LHCN-M2 (cell line): Measurements from ENCODE around the gene ENTPD8. TPM values are rescaled to one million over a fixed set of nuclear protein-coding genes. Genes with fewer than 3 reads are reported as not detected.

ENCODE experiments used
- DNase-seq: peaks from one replicate; pipeline ENCODE4 v3.0.0-alpha.2; 2012; ENCODE audit warnings: low read depth
- total RNA-seq: library from RNA; depleted of rRNA; stranded (reverse); fragments of >200 nt; gene quantifications from 2 replicates; pipeline ENCODE4 v1.2.3, GENCODE V29; 2014

The ENTPD8 gene
- total RNA-seq, 1 experiment from 2014 or later: not detected

DNA sequence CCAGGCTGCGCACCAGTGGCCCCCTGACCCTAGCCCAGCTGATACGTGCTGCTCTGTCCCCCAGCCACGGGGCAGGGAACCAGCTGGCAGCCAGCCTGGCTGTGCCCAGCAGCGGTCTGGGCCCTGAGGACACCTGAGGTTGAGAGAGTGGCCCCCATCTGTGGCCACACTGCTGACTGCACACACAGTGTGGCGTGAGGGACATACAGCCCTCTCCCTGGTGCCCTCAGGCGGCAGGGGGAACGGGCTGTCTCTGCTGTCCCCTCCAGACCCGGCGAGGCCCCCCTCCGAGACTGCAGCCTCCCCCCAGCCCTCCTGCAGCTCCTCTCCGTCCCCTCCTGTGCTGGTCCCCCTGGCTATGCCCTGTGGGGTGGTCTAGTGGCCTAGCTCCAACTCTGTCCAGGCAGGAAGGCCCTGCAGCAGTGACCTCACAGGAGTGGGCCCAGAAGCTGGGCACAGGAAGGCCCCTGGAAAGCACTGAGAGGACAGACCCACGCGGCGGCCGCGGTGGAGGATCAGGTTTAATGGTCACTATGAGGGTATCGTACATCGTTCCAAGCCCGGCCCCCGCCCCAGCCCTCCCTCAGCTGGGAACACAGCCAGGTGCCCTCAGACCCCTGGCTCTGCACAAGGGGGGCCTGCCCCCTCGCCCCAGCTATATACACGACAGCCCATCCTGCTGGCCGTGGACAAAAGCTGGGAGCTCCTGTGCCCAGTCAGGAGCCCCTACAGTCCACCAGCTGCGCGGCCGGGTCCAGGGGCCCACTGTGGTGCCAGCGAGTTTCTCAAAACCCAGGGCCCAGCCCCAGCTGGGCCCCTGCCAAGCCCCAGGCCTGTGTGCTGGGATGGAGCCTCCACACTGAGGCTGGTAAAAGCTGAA lies 6.8 kb upstream of the ENTPD8 start:
- DNase-seq: no peak

DNA sequence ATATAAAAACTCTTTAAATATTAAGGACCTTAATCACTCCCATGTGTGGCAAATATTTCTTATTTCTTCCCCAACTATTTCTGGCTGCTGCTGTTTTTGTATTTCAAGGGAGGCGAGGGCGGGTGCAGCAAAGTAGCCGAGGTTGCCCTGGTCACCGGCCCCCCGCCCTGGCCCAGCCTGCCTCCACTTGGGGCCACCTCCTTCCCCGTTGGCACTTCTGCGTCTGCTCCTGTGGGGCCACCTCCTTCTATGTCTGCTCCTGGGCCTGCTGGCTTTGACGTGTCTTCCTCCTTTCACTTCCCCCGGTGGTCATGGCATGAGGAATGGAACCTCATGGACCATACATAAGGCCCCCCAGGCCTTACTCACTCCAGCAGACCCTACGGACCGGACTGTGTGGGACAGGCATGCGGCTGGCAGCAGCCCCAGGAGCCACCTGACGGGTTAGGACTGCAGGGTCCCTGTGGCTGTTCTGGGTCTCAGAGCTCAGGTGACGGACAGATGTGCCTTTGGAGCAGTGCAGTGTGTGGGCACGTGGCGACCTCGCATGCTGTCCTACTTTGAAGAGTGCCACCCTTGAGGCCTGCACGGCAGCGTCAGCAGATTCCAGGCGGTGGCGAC lies 5.8 kb upstream of the ENTPD8 start:
- DNase-seq: no peak

DNA sequence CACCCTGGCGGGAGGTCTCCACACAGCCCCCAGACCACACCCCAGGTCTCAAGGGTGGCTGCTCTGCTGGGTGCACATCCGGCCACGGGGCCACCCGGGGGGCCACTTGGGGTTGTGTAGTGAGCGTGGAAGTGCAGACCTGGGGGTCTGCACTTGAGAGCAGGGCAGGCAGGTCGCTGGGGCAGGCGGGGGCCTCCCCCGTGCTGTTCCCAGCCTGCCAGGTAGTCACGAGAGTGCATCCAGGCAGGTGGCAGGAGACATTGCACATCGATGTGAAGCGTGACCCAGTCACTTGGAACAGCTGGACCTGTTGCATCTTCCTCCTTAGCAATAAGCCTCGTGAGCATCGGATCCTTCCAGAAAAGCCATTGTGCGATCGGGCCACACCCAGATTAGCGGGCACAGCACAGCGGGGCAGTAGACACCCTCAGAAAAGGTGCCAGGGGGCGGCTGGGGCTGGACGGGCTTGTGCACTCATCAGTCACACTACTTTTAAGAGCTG lies 4.8 kb upstream of the ENTPD8 start:
- DNase-seq: no peak

DNA sequence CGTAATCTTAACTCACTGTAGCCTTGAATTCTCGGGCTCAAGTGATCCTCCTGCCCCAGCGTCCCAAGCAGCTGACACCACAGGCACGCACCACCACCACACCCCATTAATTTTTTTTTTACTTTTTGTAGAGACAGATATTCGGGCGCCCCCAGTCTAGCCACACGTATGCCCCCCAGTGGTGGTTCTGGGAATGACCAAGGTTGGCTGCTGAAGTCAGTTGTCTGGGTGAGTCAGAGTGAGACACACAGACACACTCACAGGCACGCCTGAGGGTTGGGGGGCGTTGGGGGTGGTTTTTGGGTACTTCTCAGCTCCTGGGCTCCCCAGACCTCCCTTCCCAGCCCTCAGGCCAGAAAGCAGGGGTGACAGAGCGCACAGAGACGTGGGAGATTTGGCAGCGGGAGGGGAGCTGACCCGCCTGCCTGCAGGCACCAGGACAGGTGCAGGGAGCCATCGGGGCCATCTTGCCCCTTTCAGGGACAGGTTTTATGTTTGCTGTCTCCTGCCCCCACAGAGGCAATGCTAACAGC lies 4.2 kb upstream of the ENTPD8 start:
- peak; percentile 82 for DNase-seq

DNA sequence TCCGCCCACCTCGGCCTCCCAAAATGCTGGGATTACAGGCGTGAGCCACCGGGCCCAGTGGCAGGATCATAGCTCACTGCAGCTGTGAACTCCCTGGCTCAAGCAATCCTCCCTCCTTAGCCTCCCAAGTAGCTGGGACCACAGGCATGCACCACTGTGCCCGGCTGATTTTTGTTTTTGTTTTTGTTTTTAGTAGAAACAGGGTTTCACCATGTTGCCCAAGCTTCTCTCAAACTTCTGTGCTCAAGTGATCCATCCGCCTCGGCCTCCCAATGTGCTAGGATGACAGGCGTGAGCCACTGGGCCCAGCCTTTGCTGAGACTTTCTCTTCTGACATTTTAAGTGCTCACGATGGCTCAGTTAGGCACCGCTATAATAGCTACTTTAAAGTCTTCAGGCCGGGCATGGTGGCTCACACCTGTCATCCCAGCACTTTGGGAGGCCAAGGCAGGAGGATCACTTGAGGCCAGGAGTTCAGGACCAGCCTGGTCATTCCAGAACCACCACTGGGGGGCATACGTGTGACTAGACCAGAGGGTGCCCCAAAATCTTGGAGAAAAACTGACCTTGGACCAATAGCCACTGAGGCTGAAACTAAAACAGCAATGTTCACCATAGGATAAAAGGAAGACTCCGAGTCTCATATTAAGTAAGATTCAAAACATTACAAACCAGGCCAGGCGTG lies 3.1 kb upstream of the ENTPD8 start:
- DNase-seq: no peak

DNA sequence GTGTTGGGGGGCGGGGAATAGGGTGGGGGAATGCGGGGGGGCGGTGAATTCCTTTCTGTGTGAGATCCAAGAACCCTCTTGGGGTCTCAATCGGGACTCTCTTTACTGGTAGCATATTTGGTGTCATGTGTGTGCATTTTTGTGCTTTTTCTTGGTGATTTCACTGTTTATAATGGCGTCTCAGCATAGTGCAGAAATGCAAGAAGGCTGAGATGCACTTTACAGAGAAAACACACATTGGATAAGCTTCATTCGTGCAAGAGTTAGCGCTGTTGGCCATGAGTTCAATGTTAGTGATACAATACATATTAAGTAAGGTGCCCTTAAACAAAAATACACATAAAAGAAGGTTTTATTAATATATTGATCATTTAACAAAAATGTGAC lies 771 bp upstream of the ENTPD8 start:
- no peak for DNase-seq

DNA sequence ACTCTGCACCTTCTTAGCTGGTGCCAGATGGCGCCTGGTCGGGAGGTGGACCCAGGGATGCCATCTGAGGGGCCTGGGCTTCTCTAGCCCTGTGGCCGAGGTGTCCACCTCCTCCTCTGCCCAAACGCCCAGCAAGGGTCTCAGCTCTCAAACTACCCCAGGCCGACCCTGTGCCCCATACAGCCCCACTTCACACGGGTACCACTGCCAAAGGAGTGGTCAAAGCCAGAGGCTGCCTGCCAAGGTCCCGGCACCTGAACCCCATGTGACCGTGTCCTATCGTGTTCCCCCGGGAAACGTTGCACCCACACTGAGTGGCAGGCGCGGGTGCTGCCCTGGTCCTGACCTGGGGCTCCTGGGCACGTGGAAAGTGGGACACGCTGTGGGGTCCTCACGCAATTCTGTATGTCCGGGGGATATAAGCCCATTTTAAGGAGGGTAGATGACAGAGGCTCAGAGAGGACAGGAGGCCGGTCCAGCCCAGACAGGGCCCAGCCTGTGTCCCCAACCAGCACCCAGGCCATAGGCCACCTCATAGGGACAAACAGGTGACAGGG lies 1.9 kb downstream of the ENTPD8 start:
- no peak for DNase-seq

DNA sequence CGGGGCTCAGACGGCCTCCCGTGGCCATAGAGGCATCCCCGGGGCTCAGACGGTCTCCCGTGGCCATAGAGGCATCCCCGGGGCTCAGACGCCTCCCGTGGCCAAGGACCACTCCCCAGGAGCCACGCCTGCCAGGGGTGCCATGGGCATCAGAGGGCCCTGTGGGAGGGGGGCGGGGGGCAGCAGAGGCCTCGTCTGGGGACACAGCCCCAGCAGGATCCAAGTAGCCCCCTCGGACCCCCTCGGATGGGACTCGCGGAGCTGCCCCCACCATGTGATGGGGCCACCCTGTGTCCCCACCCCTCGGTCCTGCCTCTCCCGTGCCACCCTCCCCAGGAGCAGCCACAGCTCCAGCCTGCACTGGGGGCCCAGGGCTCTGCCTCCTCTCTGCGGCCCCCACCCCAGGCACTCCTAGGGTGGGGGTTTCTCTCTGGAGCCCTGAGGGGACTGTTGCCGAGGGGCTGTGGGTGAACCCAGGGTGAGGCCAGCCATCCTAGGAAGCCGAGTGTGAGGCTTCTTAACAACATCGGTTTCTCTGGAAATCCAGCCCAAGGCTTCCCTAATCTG lies 2.5 kb downstream of the ENTPD8 start:
- DNase-seq: no peak

DNA sequence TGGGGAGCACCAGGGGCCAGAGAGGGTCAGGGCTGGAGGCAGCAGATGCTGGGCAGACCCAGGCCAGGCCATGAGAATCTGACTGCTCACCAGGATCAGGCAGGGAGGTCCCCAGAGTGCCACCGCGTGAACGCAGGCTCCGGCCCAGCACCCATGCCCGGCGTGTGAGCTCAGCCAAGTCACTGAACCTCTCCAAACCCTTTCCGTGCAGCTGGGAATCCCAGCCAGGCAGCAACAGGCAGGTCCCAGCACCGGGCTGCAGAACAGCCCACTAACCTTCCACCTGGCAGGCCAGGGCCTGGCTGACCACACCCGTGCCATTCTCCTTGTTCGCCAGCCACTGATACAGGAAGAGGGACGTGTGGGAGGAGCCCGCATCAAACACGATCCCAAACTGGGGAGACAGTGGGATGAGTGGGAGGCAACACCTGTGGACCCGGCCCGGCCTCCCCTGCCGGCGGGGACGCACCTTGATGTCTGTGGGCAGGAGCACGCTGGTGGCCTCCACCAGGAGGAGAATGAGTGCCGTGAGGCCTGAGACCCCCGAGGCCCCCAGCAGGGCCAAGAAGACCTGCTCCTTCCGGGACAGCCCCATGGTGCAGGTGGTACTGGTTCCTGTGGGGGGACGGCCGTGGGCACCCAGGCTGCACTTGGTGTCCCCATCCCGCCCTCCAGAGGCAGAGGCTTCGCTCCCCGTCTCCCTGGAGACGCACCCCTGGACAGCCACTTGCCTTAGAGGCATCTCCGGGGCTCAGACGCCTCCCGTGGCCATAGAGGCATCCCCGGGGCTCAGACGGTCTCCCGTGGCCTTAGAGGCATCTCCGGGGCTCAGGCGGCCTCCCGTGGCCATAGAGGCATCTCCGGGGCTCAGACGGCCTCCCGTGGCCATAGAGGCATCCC lies 3.2 kb downstream of the ENTPD8 start:
- DNase-seq: no peak

DNA sequence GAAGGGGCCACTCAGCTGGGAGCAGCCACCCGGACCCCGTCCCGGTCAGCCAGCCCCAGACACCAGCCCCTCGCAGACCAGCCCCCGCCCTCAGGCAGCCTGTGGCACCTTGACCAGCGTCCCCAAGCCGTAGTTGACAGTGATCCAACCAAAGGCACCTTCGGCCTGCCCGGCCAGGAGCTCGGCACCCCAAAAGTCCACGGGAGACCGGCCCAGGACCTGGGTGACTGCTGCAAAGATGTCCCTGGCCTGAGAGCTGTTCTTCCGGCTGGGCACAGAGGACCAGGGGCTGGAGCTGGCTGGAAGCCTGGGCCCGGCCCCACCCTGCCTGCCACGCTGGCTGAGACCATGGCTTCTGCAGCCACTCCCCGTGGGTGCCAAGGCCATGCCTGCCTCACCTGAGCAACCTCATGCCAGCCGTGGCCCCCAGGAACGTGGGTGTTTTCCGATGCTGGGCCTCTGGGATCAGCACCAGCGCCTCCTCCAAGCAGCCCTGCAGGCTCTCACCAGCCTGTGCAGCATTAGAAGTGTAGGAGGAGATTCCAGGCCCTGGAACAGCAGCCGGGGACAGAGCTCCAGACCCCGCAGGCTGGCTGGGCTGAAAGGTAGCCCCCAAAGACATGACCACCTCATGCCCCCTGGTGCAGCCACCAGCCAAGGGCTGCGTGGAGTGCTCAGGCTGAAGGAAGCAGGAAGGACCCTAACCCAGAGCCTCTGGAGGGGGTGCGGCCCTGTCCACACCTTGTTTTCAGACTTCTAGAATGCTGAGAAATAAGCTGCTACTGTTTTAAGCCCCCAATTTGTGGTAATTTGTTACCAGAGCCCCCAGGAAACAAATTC lies 4.2 kb downstream of the ENTPD8 start:
- no peak for DNase-seq

DNA sequence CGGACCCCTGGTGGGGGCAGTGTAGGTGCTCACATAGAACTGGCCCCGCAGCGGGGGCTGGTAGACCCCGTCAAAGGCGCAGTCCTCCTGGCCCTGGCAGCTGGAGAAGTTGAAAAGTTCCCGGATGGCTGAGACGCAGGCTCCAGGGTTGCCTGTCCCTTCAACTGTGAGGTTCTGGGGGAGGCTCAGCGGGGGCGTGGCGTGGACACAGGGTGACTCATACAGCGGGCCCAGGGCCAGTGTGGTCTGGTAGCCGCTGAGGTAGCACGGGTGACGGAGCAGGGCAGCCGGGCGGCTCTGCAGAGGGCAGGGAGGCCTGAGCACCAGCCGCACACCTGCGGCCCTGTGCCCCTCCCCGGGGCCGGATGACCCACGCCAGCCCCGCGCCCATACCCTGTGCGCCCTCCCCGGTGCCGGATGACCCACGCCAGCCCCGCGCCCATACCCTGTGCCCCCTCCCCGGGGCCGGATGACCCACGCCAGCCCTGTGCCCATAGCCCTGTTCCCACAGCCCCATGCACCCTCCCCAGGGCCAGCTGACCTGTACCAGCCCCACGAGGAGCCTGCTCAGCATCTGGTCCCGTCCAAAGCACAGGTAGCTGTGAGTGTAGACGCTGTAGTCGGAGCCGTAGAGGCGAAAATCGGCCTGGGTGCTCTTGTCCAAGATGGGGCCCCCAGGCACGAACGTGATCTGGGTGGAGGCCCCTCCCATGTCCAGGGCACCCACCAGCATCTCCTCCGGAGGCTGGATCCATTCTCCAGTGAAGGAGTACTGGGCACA lies 5.0 kb downstream of the ENTPD8 start:
- DNase-seq: peak; percentile 85

DNA sequence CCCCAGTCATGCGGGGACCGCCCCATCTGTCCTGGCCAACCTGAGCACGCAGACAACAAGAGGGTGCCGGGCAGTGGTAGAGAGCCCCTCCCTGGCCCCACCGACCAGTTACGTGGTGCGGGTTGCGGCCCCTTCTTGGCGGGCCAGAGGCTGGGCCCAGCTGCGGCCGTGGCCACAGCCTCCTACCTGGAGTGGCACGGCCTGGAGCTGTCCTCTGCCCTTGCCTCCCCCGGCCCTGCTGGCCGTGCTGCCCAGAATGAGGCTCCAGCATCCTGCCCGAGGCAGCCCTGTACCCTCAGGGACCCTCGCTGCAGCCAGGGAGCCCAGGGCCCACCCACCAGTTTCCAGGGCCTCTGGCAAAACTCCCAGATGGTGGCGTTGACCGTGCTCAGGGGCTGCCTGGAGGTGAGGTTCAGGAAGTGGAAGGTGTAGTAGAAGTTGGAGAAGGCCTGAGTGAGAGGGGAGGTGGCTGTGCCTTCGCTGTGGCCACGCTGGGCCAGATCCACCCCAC lies 5.7 kb downstream of the ENTPD8 start:
- DNase-seq: no peak

DNA sequence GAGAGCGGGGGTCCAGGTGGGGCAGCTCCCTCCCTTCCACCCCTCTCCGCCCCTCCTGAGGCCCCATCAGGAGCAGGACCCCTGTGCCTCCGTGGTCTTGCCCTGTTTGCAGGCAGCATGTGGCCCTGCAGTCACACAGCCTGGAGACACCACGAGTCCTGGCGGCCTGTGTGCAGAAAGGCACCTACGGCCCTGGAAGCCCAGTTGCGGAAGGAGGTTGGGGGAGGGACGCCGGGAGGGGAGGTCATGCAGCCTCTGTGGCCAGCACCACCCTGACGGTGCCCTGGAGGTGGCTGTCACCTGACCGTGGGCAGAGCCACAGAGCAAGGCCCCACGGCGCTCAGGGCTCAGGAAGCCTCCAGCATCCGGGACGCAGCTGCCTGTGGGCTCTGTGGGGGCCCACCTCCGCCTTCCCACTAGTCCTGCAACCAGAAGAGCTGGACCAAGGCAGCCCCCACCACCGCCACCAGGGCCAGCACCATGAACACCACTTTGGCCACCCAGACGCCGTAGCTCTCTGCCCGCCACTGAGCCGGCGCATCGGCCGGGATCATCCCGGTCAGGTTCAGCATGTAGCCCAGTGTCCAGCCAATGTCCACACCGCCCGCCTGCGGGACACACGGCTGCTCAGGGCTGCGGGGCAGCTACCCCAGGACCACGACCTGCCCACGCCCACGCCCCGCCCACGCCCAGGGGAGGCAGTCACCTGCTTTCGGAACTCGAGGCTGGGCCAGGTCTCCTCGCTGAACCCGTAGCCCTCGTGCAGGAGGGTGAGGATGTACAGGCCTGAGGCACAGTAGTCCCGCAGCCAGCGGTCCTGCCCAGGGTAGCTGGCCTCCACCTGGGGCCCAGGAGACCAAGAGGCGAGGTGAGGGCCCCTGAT lies 6.4 kb downstream of the ENTPD8 start:
- DNase-seq: no peak

DNA sequence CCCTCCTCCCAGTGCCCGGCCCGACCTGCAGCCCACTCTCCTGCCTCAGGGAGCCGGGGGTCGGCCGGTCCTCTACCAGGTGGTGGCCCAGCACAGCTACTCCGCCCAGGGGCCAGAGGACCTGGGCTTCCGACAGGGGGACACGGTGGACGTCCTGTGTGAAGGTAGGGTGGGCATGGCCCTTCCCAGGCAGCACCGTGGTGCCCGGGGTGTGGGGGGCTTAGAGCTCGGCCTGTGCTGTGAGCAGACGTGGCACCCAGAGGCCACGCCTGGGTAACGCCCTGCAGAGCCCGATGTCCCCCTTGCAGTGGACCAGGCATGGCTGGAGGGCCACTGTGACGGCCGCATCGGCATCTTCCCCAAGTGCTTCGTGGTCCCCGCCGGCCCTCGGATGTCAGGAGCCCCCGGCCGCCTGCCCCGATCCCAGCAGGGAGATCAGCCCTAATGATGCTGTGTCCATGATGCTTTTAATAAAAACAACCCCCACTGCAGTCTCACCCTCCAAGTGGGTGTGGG lies 7.2 kb downstream of the ENTPD8 start:
- no peak for DNase-seq

DNA sequence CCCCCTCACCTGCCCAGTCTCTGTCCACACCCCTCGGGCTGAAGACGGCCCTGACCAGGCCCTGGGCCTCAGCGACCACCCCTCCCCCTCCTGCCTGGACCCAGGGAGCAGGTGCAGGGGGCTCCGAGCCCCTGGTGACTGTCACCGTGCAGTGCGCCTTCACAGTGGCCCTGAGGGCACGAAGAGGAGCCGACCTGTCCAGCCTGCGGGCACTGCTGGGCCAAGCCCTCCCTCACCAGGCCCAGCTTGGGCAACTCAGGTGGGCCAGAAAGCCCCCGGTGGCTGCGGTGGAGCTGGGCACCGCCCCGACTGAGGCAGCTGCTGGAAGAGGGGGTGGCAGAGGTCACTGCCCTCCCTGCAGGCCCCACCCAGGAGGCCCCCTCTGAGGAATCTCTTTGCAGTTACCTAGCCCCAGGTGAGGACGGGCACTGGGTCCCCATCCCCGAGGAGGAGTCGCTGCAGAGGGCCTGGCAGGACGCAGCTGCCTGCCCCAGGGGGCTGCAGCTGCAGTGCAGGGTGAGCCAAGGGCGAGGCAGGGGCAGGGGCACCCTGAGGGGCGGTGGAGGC lies 7.7 kb downstream of the ENTPD8 start:
- no peak for DNase-seq

DNA sequence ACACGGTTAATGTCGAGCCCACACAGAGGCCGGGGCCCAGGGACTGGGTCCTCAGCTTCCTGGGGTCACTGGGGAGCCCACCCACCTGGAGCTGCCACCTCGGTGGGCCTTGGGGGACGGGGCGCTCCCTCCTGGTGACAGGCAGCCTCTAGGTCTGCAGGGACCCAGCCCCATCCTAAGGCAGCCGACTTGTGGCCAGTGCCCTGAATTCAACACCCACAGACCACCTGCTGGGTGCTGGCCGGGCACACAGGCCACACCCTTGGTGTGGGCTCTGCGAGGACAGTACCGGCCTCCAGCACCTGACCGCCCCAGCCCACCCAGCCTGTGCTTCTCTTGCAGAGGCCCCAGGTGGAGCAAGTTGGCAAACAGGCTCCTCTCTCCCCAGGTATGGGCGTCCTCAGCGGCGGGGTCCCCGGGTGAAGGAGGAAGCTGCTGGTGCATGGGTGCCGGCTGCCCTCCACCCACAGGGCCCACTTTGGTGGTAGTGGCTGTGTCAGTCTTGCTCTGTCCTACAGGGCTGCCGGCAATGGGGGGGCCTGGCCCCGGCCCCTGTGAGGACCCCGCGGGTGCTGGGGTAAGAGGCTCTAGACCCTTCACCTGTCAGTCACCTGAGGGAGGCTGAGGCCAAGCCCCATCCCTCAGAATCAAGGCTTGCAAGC lies 8.3 kb downstream of the ENTPD8 start:
- DNase-seq: no peak
